Kidney epithelial cell (primary cell): Measurements from ENCODE around the gene VWA1. TPM values are rescaled to one million over a fixed set of nuclear protein-coding genes. Genes with fewer than 3 reads are reported as not detected.
"Not testable (repeated sequence)": the region's sequence is repeated elsewhere in the genome, so short reads cannot be mapped to it uniquely, and the experiment has no call there.

Experiments used
- DNase-seq: peaks from one replicate; pipeline ENCODE4 v3.0.0-alpha.2; 2010; ENCODE audit warnings: low read depth
- H3K27me3 ChIP-seq: 2 replicates; pipeline ENCODE4 v1.6.0; 2011; ENCODE audit warnings: low read length; ENCODE audit not compliant: control insufficient read depth, insufficient read depth
- H3K36me3 ChIP-seq: 2 replicates; pipeline ENCODE4 v1.5.1; 2011; ENCODE audit warnings: low read length; ENCODE audit not compliant: control insufficient read depth, insufficient read depth
- H3K4me3 ChIP-seq: 2 replicates; pipeline ENCODE4 v1.5.1; 2011; ENCODE audit warnings: low read depth, mild to moderate bottlenecking, control low read depth, low read length
- total RNA-seq: library from RNA; depleted of rRNA; stranded (reverse); fragments of >200 nt; gene quantifications from 2 replicates; pipeline ENCODE4 v1.2.3, GENCODE V29; 2015
- TF ChIP-seq, protein P1 (sequence below): IDR thresholded peaks from 2 replicates; pipeline ENCODE4 v1.5.1; 2011; ENCODE audit warnings: mild to moderate bottlenecking, moderate library complexity, low read length, control low read depth, inconsistent platforms; ENCODE audit not compliant: insufficient read depth, poor library complexity, severe bottlenecking

The VWA1 gene
- total RNA-seq, 1 donor from 2014 or later = 27.6 TPM

DNA sequence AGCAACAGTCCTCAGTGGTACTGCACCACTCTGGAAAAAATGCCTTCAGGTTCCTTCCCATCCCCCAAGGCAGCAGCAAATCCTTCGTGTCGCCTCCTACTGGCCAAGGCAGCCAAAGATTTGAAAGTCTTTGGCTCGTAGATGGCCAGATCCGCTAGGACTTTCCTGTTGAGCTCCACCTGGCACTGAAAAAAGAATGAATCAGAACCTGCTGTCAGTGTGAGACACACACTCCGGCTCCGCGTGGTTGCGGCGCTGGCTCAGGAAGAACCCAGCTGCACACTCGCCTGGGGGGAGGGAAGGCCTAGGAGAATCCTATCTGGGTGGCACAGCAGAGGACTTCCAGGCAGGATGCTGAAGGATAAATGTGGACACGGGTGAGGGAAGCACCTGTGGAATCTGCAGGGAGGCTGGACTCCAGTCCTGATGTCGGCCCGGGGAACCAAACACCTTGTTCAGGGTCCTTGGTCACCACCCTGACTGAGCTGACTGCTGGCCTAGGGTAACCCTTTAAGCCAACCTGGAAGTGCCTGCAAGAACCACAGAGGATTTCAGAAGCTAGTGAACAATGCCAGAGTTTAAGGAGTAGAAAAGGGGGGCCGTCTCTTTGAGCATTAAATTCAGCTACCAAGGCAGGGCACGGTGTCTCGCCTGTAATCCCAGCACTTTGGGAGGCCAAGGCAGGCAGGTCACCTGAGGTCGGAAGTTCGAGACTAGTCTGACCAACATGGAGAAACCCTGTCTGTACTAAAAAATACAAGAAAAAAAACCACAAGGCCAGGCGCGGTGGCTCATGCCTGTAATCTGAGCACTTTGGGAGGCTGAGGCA, 33.2 kb upstream of the VWA1 start:
- TF ChIP-seq, protein P1, sequence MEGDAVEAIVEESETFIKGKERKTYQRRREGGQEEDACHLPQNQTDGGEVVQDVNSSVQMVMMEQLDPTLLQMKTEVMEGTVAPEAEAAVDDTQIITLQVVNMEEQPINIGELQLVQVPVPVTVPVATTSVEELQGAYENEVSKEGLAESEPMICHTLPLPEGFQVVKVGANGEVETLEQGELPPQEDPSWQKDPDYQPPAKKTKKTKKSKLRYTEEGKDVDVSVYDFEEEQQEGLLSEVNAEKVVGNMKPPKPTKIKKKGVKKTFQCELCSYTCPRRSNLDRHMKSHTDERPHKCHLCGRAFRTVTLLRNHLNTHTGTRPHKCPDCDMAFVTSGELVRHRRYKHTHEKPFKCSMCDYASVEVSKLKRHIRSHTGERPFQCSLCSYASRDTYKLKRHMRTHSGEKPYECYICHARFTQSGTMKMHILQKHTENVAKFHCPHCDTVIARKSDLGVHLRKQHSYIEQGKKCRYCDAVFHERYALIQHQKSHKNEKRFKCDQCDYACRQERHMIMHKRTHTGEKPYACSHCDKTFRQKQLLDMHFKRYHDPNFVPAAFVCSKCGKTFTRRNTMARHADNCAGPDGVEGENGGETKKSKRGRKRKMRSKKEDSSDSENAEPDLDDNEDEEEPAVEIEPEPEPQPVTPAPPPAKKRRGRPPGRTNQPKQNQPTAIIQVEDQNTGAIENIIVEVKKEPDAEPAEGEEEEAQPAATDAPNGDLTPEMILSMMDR = peak; percentile 74
- peaks cover 9% of the 10 kb centered on the region for H3K36me3 ChIP-seq
- no peak for DNase-seq
- H3K27me3 ChIP-seq = no peaks in the 10 kb centered on the region
- no peak overlapping the region for H3K4me3 ChIP-seq

DNA sequence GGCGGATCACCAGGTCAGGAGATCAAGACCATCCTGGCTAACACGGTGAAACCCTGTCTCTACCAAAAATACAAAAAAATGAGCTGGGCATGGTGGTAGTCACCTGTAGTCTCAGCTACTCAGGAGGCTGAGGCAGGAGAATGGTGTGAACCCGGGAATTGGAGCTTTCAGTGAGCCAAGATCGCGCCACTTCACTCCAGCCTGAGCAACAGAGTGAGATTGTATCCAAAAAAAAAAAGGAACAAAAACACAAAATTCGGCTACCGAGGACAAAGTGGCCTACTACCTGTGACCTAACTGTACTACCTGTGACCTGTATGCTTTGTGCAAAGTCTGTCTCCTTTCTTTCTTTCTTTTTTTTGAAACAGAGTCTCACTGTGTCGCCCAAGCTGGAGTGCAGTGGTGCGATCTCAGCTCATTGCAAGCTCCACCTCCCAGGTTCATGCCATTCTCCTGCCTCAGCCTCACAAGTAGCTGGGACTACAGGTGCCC, 32.5 kb upstream of the VWA1 start:
- not testable (repeated sequence) for DNase-seq, H3K4me3 ChIP-seq, H3K27me3 ChIP-seq, H3K36me3 ChIP-seq

DNA sequence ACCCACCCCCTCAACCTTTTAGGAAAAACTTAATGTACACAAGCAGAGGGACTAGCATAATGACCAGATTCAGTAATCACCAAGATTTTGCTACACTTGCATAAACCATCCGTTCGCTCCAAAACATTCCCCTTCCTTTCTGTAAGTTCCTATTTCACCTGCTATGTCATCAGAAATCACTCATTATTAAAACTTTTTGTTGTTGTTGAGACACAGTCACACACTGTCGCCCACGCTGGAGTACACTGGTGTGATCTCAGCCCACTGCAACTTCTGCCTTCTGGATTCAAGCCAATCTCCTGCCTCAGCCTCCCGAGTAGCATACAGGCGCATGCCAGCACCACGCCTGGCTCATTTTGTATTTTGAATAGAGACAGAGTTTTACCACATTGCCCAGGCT, 31.8 kb upstream of the VWA1 start:
- TF ChIP-seq, protein P1 = no peak

DNA sequence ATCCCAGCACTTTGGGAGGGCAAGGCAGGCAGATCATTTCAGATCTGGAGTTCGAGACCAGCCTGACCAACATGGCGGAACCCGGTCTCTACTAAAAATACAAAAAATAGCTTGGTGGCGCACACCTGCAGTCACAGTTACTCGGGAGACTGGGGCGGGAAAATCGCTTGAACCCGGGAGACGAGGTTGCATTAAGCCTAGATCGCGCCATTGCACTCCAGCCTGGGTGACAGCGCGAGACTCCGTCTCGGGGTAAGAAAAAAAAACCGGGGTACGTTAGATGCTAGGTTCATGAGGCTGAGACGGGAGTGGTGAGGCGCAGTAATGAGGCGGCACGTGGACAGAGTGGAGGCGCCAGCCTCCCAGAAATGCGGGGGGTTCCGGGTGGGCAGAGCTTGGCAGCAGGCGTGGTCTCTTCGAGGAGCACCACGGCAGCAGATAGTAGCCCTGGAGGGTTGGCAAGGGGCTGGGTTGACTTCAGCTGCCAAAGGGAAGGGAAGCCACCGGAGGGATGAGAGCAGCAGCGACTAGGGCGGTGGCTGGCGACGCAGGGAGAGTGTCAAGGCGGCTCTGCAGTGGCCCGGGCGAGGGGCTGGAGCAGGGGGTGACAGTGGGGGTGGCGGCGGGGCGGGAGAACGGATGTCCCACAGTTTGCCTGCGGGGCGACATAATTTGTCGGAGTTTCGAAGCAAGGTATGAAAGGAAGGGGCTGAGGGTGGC, 29.2 kb upstream of the VWA1 start:
- Histone ChIP-seq H3K36me3 (peaks cover 5% of the 10 kb centered on the region), H3K27me3 (no peaks in the 10 kb centered on the region), H3K4me3 (peak overlapping the region; percentile 86)
- no peak for DNase-seq
- TF ChIP-seq, protein P1 = no peak

More for the DNA sequence above, 31.8 kb upstream of the VWA1 start:
- Histone ChIP-seq H3K4me3 (no peak overlapping the region), H3K36me3 (peaks cover 7% of the 10 kb centered on the region), H3K27me3 (no peaks in the 10 kb centered on the region)
- DNase-seq = no peak

DNA sequence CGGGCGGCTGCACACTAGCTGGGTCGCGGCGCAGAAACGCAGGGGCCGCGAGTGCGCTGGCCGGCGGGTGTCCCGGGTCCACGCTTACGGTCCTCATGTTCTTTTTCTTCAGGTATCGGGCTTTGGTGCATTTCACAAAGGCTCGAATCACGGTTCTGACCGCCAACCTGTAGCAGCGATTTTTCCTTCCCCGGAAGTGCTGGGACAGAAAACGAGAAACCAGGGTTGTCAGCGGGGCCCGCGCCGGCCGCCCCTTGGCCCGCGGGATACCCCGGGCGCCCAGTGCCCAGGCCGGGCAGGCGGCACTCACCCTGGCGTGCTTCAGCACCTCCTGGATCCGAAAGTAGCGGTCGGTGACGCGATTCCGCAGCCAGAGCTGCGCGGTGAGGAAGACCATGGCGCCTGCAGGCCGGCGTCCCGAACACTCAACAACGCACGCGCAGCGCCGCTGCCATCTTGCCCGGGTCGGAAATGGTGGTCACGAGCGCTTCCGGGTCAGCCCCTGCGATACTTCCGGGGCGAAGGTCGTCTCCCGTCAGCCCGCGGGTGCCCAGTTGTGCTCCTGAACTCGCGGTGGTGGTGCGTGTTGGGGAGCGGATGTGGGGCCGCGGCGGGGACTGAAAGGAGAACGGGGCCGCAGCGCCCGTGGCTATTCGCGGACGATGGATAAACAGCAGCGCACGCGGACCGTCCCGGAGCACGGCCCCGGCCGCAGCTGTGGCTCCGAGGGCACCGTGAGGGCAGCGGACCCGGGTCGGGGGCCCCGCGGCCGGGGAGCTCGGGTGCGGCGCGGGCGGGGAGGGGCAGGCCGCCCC, 28.5 kb upstream of the VWA1 start, which contains the start of gene MRPL20:
TSS of gene MRPL20 (minus strand) at position 473 of the 815 bp plus-strand sequence. CDS start at position 397, 76 bp downstream.
- no peaks in the 10 kb centered on the region for H3K27me3 ChIP-seq
- TF ChIP-seq, protein P1 = no peak
- H3K36me3 ChIP-seq = peaks cover 2% of the 10 kb centered on the region
- H3K4me3 ChIP-seq = peak within 1 kb of the TSS; percentile 86
- peak; percentile 58 for DNase-seq
